HG02763 (cell line): Measurements from ENCODE around the gene ABHD8.

Experiments
- ATAC-seq: cut with Tn5 transposase; IDR thresholded peaks from one replicate; pipeline ENCODE4 v1.9.1; 2021; ENCODE audit warnings: mild to moderate bottlenecking, moderate library complexity; ENCODE audit not compliant: unreplicated experiment

Gene ABHD8

DNA sequence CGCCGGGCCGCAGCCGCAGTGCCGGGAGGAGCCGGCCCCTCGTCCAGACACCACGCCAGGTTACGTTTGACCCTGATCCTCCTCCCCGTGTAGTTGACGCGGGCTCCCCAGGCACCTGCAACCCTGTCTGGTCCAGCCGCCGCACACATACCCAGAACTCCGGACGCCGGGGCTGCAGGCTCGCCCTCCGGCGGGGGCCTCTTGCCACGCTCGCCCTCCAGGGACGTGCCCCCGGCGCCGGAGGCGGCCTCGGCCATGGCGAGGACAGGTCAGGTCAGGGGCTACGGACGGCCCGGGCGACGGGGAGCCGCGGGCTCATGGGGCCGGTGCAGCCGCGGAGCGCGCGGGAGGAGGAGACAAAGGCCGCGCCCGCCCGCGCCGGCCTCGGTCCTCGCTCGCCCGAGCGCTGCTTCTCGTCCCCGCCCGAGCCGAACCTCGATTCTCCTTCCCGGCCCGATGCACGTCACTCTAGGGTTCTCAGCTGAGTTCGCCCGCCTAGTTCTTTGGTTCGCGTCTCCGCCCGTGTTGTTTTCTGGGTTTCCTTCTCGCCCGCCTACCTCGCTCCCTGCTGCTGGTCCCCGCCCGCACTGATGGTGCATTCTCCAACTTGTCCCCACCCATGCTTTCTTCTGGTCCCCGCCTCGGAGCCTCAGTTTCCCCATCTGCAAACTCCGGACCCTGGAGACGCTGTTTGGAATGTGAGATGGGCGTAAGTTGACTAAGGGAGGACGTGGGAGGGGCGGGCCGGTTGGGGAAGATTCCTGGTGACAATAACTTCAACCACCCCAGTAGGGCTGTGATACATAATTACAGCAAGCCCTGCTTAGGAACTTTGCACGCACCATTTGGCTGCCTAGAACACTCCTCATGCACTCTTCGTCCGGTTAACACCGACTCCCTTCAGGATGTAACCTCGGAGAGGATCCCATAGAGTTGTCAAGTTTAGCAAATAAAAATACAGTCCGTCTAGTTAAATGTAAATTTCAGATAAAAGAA is 31.5 kb upstream of the ABHD8 start, which contains the start of gene ANO8:
Gene ANO8, minus strand, starts transcription at position 442 of the 996 bp plus-strand sequence. Its CDS starts 185 bp downstream, at position 257.
- peak; percentile 36 for ATAC-seq

DNA sequence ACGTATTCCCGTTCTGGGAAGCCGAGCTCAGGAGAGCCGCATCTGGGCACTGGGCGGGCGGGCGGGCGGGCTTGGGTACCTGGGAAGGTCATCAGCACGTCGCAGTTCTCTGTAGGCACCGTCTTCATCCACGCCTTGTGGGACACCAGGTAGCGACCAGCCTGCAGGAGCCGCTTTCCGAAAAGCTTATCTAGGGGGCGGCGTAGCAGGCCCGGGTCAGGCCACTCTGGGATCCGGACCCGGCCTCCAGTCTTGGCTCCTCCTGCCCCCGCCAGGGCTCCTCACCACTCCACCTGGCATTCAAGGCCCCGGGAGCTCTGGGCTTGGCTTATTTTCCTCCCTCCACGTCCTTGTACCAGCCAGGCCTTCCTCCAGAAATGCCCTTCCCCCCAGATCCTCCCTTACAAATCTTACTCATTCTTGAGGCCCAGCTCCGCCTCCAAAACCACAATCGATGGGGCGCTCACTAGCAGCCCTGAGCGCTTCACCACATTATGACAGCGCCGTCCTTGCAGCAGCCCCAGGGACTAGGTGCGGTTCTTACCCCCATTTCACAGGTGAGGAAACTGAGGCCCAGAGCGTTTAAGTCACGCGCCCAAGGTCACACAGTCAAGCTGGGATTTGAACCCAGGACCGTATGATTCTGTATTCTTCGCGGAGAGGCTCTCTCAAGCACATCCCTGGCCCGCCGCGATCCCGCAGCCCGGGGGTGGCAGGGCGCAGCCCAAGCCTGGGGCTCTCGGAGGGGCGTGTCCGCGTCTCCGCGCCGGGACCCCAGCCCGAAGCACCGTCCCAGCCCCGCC is 30.6 kb upstream of the ABHD8 start:
- ATAC-seq: no peak

DNA sequence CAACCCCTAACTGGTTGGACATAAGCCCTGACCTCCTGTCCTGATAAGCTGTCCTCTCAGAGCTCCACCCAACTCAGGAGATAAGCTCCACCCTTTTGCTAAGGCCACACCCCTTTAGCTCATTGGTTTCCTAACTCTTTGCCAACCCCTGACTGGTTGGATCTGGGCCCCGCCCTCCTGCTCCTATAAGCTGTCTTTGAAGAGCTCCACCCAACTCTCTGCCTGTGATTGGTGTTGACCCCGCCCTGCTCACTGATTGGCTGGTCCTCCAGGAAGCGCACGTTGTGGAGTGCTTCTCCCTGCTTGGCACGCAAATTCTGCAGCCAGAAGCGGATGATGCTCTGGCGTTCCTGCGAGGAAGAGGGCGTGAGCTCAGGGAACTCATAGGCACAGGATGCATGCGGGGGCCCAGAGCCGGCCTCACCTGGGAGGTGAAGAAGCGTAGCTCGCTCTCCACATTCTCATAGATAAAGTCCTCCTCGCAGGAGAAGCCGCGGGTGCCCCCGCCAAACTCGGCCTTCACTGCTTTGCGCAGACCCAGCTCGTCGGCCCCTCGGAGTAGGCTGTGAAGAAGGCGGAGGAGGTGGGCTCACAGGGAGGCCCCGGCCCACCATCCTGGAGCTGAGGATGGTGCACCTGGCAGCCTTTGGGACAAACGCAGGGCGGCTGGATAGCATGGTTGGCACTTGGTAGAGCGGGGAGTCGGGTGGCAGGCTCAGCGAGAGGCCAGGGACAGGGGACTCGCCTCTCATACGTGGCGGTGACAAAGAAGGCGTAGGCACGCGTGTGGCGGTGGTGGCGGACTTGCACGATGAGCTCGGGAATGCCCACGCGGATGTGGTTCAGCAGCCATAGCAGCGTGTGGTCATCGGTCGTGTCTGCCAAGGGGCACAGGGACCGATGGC is 29.7 kb upstream of the ABHD8 start:
- no peak for ATAC-seq

DNA sequence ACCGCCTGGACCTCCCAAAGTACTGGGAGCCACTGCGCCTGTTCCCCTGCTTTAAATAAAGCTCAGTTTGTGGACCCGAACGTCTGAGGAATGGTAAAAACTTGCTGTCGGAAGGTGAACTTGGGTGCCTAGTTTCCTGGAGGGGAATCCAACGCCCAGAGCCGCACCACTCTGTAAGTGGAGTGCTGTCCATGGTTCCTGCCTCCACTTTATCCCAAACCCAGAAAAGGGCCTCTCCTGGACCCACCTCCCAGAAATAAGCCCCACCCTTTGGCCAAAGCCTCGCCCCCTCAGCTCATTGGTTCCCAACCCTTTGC is 29.1 kb upstream of the ABHD8 start:
- no peak for ATAC-seq

DNA sequence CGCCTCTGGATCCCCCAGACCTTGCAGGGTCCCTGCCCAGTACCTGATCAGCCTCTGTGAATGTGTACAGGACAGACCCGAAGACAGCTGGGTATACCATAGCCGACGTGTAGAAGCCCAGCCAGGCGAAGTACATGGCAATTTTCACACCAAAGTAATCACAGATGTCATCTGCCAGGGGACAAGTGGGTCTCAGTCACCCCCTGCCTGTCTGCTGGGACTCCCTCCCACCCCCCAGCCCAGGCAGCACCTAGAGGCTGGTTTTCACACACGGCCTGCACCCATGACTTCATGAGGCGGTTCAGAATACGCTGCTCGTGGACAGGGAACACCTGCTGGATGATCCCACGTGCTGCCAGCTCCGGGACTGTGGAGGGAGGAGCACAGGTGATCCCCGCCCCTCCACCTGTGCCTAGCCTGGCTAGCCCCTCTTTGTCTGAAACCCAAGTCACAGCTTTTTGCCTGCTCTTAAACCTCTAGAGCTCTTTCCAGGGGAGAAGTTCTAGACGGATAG is 27.9 kb upstream of the ABHD8 start:
- ATAC-seq: no peak

DNA sequence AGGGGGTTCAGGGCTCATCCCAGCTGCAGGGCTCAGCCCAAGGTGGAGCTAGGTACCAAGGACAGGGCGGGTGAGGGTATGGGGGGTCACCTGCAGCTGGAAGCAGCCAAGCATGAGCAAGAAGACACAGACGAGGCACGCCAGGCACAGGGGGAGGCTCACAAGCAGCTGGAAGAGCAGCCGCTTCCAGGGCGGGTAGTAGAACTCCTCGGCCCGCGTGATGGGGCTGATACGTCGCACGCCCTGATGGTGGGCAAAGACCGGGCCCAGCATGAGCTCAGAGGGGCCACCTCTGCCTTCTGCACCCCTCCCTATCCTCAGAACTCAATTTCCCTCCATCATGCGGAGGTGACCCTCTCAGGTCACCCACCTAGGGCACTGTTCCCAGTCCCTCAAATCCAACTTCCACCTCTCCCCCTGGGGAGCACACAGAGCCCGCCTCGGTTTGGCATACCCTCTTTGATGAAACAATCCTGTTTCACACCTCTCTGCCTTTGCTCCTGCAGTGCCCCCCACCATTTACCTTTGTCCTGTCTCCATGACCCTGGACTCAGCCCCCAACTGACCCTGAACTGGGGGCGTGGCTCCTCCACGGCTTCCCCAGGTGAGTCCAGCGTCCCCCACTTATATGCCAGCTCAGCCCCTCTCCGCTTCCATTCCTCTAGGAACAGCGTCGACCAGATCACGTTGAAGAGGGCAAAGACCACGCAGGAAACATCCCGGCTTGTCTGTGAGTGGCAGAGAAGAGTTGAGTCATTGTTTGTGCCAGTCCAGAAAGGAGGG is 27.2 kb upstream of the ABHD8 start:
- no peak for ATAC-seq

GRCh38 chr19:17329366-17330261 is 26.4 kb upstream of the ABHD8 start:
- ATAC-seq: no peak

DNA sequence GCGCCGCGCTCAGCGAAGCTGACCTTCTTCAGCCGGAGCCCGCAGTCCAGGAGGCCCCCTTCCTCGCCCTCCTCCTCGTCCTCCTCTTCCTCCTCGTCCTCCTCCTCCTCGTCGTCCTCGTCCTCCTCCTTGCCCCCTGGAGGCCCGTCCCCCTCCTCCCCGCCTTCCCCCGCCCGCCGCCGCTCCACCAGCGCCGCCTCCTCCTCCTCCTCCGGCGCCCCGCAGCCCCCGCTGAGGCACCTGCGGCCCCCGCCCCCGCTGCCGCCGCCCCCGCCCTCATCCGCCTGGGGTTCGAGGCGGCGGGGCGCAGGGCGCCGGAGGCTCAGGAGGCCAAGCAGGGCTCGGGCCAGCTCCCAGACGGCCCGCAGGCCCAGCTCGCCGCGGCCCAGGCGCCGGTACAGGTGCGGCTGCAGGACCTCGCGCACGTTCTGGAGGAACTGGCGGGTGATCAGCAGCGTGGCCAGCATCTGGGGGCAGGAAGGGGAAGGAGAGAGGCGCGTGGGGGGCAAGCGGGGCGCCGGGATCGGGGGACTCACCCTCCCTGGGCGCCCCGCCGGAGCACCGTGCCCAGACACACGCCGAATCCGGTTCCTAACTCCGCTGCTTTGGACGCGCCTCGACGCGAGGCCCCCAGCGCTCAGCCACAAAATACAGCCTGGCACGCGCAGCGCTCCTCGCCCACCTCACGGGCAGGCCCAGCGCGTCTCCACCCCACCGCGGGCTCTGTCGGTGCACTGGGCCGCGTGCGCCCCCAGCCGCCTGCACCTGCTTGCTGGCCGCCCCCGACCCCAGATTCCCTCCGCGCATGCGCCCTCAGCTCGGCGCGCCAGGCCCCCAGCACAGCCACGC is 25.5 kb upstream of the ABHD8 start:
- ATAC-seq: no peak

GRCh38 chr19:17327654-17328516 is 24.7 kb upstream of the ABHD8 start:
- ATAC-seq: no peak

GRCh38 chr19:17327068-17327653 is 23.9 kb upstream of the ABHD8 start:
- no peak for ATAC-seq

DNA sequence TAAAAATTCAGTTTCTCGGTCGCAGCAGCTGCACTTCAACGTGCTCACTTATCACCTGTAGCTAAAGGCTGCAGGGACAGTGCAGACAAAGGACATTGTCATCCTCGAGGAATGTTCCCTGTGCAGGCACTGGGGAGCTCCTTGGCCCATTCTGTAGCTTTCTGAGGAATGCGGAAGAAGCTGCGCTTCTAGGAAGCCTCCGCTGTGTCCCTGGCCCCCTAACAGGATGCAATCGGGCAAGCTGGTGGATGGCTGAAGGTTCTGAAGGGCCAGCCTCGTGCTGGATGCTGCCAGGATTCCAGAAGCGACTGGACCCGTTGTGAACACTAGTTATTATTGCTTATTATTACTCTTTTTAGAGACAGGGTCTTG is 23.4 kb upstream of the ABHD8 start:
- ATAC-seq: no peak

DNA sequence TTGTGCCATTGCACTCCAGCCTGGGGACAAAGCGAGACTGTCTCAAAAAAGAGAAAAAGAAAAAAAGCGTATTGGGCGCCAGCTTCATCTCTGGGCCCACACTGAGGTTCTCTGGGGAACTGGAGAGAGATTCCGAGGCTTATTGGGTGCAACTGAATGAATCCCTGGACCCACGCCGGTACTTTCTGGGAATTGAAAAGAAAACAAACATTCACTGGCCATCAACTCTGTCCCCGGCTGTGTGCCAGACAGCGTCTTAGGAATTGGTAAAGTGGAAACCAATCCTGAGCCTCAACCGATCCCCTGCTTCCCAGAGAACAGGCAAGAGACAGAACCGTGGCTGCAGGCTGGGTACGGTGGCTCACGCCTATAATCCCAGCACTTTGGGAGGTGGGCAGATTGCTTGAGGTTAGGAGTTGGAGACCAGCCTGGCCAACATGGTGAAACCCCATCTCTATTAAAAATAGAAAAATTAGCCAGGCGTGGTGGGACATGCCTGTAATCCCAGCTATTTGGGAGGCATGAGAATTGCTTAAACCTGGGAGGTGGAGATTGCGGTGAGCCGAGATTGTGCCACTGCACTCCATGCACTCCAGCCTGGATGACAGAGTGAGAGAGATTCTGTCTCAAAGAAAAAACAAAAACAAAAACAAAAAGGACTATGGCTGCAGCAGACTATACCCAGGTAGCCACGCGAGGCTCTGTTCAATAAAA is 22.8 kb upstream of the ABHD8 start:
- ATAC-seq: no peak

GRCh38 chr19:17325133-17325532 is 21.9 kb upstream of the ABHD8 start:
- no peak for ATAC-seq

DNA sequence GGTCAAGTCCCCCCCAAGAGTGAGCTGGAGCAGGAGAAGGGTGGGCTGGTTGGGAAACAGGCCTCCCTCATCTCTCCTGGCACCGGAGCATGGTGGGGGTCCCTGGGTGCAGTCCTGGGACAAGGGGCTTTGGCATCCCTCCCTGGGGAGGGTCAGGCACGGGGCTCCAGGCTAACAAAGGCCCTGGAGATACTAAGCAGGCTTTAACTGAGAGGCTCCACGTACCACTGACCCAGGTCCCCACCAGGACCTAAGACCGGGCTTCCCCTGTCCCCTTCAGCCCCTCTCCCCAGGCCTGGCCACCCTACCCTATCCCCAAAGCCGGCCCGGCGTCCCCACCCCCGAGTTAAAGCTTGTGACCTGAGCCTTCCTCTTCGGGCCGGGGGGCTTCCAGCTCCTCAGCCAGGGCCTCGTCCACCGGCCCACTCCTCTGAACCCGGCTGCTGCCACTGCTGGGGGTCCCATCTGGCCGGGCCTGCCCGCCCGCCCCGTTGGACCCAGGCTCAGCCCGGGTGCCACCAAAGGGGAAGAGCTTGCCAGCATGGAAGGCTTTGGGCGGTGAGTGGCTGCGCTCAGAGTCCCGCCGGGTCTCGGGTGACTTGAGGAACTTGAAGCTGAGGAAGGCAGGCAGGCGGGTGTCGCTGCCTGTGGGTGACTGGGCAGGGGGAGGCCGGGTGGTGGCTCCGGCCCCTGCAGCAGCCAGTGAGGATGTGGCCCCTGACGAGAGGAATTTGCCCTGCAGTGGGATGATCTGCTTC is 21.3 kb upstream of the ABHD8 start:
- no peak for ATAC-seq

DNA sequence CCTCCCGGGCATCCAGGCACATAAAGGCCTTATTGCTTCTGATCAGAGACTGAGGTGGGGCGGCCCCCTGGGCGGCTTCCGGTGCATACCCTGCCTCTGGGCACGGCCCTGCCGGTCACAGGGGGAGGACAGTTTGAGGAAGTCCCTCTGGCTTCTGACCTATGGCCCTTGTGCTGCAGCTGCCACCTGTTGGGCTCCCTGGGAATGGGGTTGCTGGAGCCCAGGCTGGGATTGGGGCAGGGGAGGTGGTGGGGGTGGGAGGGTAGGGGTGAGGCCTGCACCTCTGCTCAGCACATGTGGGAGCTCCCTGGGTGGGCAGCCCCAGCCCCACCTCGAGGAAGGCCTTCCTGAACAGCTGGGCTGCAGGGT is 20.7 kb upstream of the ABHD8 start:
- no peak for ATAC-seq
